Raji (cell line): ENCODE results near the gene PKIB.

Experiments used
- POLR2A ChIP-seq: IDR thresholded peaks from 2 replicates; pipeline ENCODE4 v1.6.1; 2011; ENCODE audit warnings: low read depth, low read length, control low read depth; ENCODE audit not compliant: insufficient read depth

PKIB gene

GRCh38 chr6:122734529-122735395 lies 124.6 kb downstream of the PKIB start:
- TF ChIP-seq POLR2A: no peak

- no peak for TF ChIP-seq POLR2A
These were observed 125.4 kb downstream of the PKIB start for GRCh38 chr6:122735582-122735981.

- TF ChIP-seq POLR2A: no peak
These were observed 126.0 kb downstream of the PKIB start for GRCh38 chr6:122736163-122736562.

- TF ChIP-seq POLR2A: no peak
These were observed 126.4 kb downstream of the PKIB start for GRCh38 chr6:122736616-122737015.

GRCh38 chr6:122740091-122740490 lies 129.9 kb downstream of the PKIB start:
- no peak for TF ChIP-seq POLR2A

- no peak for TF ChIP-seq POLR2A
These were observed 130.7 kb downstream of the PKIB start for GRCh38 chr6:122740936-122741335.

- no peak for TF ChIP-seq POLR2A
These were observed 136.5 kb downstream of the PKIB start for GRCh38 chr6:122746688-122747087.

- TF ChIP-seq POLR2A: no peak
These were observed 137.4 kb downstream of the PKIB start for GRCh38 chr6:122747573-122747972.

GRCh38 chr6:122749451-122750050 lies 139.3 kb downstream of the PKIB start:
- no peak for TF ChIP-seq POLR2A

- TF ChIP-seq POLR2A: peak; percentile 45; the same call in 1 of the 2 replicates
These were observed 141.1 kb downstream of the PKIB start for GRCh38 chr6:122751326-122751725.

- TF ChIP-seq POLR2A: no peak
These were observed 142.3 kb downstream of the PKIB start for GRCh38 chr6:122752459-122752858.

- no peak for TF ChIP-seq POLR2A
These were observed 142.9 kb downstream of the PKIB start for GRCh38 chr6:122753000-122753687.

- no peak for TF ChIP-seq POLR2A
These were observed 143.5 kb downstream of the PKIB start for GRCh38 chr6:122753688-122754056.

GRCh38 chr6:122754191-122754731 lies 144.1 kb downstream of the PKIB start:
- TF ChIP-seq POLR2A: no peak

- TF ChIP-seq POLR2A: no peak
These were observed 145.7 kb downstream of the PKIB start for GRCh38 chr6:122755901-122756300.

GRCh38 chr6:122758927-122759334 lies 148.7 kb downstream of the PKIB start:
- no peak for TF ChIP-seq POLR2A
